CD1c-positive myeloid dendritic cell (primary cell): ENCODE data around the gene KCNIP3.
"Not testable (repeated sequence)": the region's sequence is repeated elsewhere in the genome, so short reads cannot be mapped to it uniquely, and the experiment has no call there.

Experiments
- DNase-seq: peaks from one replicate; pipeline ENCODE4 v3.0.0-alpha.2; 2016; ENCODE audit errors: extremely low spot score

Gene KCNIP3

GRCh38 chr2:95346738-95347671 is 49.9 kb downstream of the KCNIP3 start:
- DNase-seq: peak; percentile 21

- DNase-seq: no peak
These were observed 50.8 kb downstream of the KCNIP3 start for GRCh38 chr2:95347681-95348608.

- no peak for DNase-seq
These were observed 51.7 kb downstream of the KCNIP3 start for GRCh38 chr2:95348609-95349567.

- no peak for DNase-seq
These were observed 52.6 kb downstream of the KCNIP3 start for GRCh38 chr2:95349568-95350322.

GRCh38 chr2:95350368-95350767 is 53.2 kb downstream of the KCNIP3 start:
- DNase-seq: no peak

- DNase-seq: no peak
These were observed 53.8 kb downstream of the KCNIP3 start for GRCh38 chr2:95350774-95351597.

- no peak for DNase-seq
These were observed 54.4 kb downstream of the KCNIP3 start for GRCh38 chr2:95351598-95351915.

GRCh38 chr2:95352310-95353054 is 55.3 kb downstream of the KCNIP3 start:
- DNase-seq: no peak

GRCh38 chr2:95353055-95353575 is 56.0 kb downstream of the KCNIP3 start:
- no peak for DNase-seq

GRCh38 chr2:95353613-95354468 is 56.7 kb downstream of the KCNIP3 start:
- no peak for DNase-seq

- no peak for DNase-seq
These were observed 57.3 kb downstream of the KCNIP3 start for GRCh38 chr2:95354469-95354901.

GRCh38 chr2:95354925-95355324 is 57.8 kb downstream of the KCNIP3 start:
- DNase-seq: no peak

- DNase-seq: not testable (repeated sequence)
These were observed 58.3 kb downstream of the KCNIP3 start for GRCh38 chr2:95355486-95355885.

- no peak for DNase-seq
These were observed 59.9 kb downstream of the KCNIP3 start for GRCh38 chr2:95356821-95357700.

GRCh38 chr2:95357717-95358280 is 60.7 kb downstream of the KCNIP3 start:
- DNase-seq: no peak

- no peak for DNase-seq
These were observed 61.9 kb downstream of the KCNIP3 start for GRCh38 chr2:95359031-95359430.
